Mesenchymal stem cell (in vitro differentiated cells and primary cell): ENCODE measurements around the gene DCST2. TPM values are rescaled to one million over a fixed set of nuclear protein-coding genes. Genes with fewer than 3 reads are reported as not detected.

Experiments
- DNase-seq: peaks from one replicate; pipeline ENCODE4 v3.0.0-alpha.2; 2013
- H2AFZ ChIP-seq: one replicate; pipeline ENCODE4 v1.6.1; 2013; ENCODE audit warnings: low read depth, mild to moderate bottlenecking, control low read depth, inconsistent platforms, low read length, moderate library complexity
- H2AK5ac ChIP-seq: 2 replicates; pipeline ENCODE4 v1.6.1; 2013; ENCODE audit warnings: low read length, moderate library complexity, mild to moderate bottlenecking, inconsistent platforms; ENCODE audit not compliant: severe bottlenecking
- H2BK120ac ChIP-seq: one replicate; pipeline ENCODE4 v1.6.1; 2013; ENCODE audit warnings: low read depth, mild to moderate bottlenecking, inconsistent platforms, low read length, moderate library complexity
- H2BK12ac ChIP-seq, 2 experiments: one replicate each; pipeline ENCODE4 v1.6.1; 2013; ENCODE audit warnings: inconsistent platforms in 2 of 2, low read length in 2 of 2, mild to moderate bottlenecking in 2 of 2, moderate library complexity in 2 of 2, control low read depth in 1 of 2
- H2BK15ac ChIP-seq: one replicate; pipeline ENCODE4 v1.6.1; 2013; ENCODE audit warnings: mild to moderate bottlenecking, low read depth, inconsistent platforms; ENCODE audit not compliant: poor library complexity, severe bottlenecking
- H2BK5ac ChIP-seq: 2 replicates; pipeline ENCODE4 v1.6.1; 2013; ENCODE audit warnings: low read depth, mild to moderate bottlenecking, low read length, control low read depth, inconsistent platforms; ENCODE audit not compliant: poor library complexity, severe bottlenecking
- H3K14ac ChIP-seq, 2 experiments: one replicate each; pipeline ENCODE4 v1.6.1; 2013; ENCODE audit warnings: inconsistent platforms in 2 of 2, low read length in 2 of 2, control low read depth in 1 of 2, mild to moderate bottlenecking in 1 of 2, moderate library complexity in 1 of 2
- H3K18ac ChIP-seq, 2 experiments: one replicate each; pipeline ENCODE4 v1.6.1; 2013; ENCODE audit warnings: inconsistent platforms in 2 of 2, low read length in 2 of 2, control low read depth in 1 of 2, low read depth in 1 of 2, mild to moderate bottlenecking in 1 of 2
- H3K23ac ChIP-seq, 2 experiments: one replicate each; pipeline ENCODE4 v1.6.1; 2013; ENCODE audit warnings: inconsistent platforms in 2 of 2, low read length in 2 of 2, mild to moderate bottlenecking in 2 of 2, moderate library complexity in 2 of 2, control low read depth in 1 of 2
- H3K27ac ChIP-seq: 2 replicates; pipeline ENCODE4 v1.5.1; 2013; ENCODE audit warnings: mild to moderate bottlenecking, moderate library complexity, low read length, control low read depth, inconsistent platforms; ENCODE audit not compliant: poor library complexity, severe bottlenecking
- H3K27me3 ChIP-seq, 2 experiments: 2 replicates each; pipeline versions ENCODE4 v1.6.1 to v1.7.0; 2013; ENCODE audit warnings: low read length in 2 of 2, mild to moderate bottlenecking in 2 of 2, moderate library complexity in 2 of 2, control low read depth in 1 of 2, inconsistent platforms in 1 of 2; ENCODE audit not compliant: control insufficient read depth in 1 of 2, insufficient read depth in 1 of 2
- H3K36me3 ChIP-seq, 2 experiments: 2 replicates each; pipeline versions ENCODE4 v1.6.1 to v1.7.0; 2013; ENCODE audit warnings: low read length in 2 of 2, control low read depth in 1 of 2, inconsistent platforms in 1 of 2, low read depth in 1 of 2, mild to moderate bottlenecking in 1 of 2; ENCODE audit not compliant: insufficient read depth in 2 of 2, control insufficient read depth in 1 of 2
- H3K4ac ChIP-seq, 2 experiments: one replicate each; pipeline ENCODE4 v1.6.1; 2013; ENCODE audit warnings: inconsistent platforms in 2 of 2, low read length in 2 of 2, mild to moderate bottlenecking in 2 of 2, moderate library complexity in 2 of 2, control low read depth in 1 of 2, low read depth in 1 of 2
- H3K4me1 ChIP-seq: 2 replicates; pipeline ENCODE4 v1.6.1; 2013; ENCODE audit warnings: low read depth, low read length, control low read depth; ENCODE audit not compliant: control insufficient read depth, insufficient read depth
- H3K4me2 ChIP-seq: 2 replicates; pipeline ENCODE4 v1.6.1; 2013; ENCODE audit warnings: low read length, mild to moderate bottlenecking, inconsistent platforms; ENCODE audit not compliant: poor library complexity, severe bottlenecking
- H3K4me3 ChIP-seq, 2 experiments: 2 replicates each; pipeline versions ENCODE4 v1.5.1 to v1.7.0; 2013; ENCODE audit warnings: low read length in 2 of 2, mild to moderate bottlenecking in 2 of 2, control low read depth in 1 of 2, low read depth in 1 of 2; ENCODE audit not compliant: insufficient read depth in 1 of 2
- H3K79me1 ChIP-seq: replicated peaks from 2 replicates; pipeline ENCODE4 v1.6.1; 2013; ENCODE audit warnings: mild to moderate bottlenecking, control low read depth, low read length, inconsistent platforms; ENCODE audit not compliant: poor library complexity, severe bottlenecking
- H3K9ac ChIP-seq: 2 replicates; pipeline ENCODE4 v1.7.0; 2013; ENCODE audit warnings: mild to moderate bottlenecking, low read length, moderate library complexity
- H3K9me3 ChIP-seq: 2 replicates; pipeline ENCODE4 v1.7.0; 2013; ENCODE audit warnings: mild to moderate bottlenecking, low read length; ENCODE audit not compliant: control insufficient read depth
- H4K8ac ChIP-seq: one replicate; pipeline ENCODE4 v1.6.1; 2013; ENCODE audit warnings: inconsistent platforms, mild to moderate bottlenecking, low read length, moderate library complexity
- H4K91ac ChIP-seq: one replicate; pipeline ENCODE4 v1.6.1; 2013; ENCODE audit warnings: mild to moderate bottlenecking, low read length, inconsistent platforms
- WGBS: methylation state at CpG from one replicate; pipeline ENCODE4 v1.1.7; 2013; ENCODE audit warnings: mixed read lengths; 5-methylcytosine and 5-hydroxymethylcytosine counted together
- polyA plus RNA-seq, 2 experiments: library from polyadenylated mRNA; stranded (reverse); fragments of 200-250 nt; gene quantifications; one replicate each; pipeline ENCODE4 v1.2.3, GENCODE V29; 2013

Gene DCST2
- 0.07 TPM for polyA plus RNA-seq (2013, experiment 1 of 2)
- polyA plus RNA-seq (2013, experiment 2 of 2): 0.08 TPM

DNA sequence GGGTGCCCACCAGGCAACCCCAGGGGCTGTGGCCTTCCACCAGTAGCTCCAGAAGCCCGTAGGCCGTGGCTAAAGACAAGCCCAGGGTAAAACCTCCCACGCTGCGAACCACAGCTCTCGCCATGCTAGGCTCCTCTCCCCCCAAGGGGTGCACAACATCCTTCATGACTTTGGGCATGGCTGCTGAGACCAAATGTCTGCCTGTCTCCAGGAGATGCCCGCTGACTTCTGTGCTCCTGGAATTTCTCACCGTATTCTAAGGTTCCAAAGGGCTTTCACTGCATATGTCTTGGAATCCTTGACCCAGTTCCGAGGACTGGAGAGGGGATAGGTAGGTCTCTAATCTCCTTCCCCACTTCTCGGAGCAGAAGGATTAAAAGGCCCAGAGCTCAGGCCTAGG lies at the start of gene DCST2, which contains the start of gene DCST1:
Gene DCST2 (minus strand): TSS at position 258 of the 400 bp plus-strand sequence. CDS start 80 bp downstream, at position 178.
Gene DCST1 (plus strand): TSS at position 301 of the 400 bp plus-strand sequence. CDS start 213 bp downstream, outside the sequence.
- WGBS: 94% methylated on average over 9 of the region's 9 CpGs
- peak within 1 kb of the TSS in 1 of 2 experiments; percentile 48 for H3K23ac ChIP-seq
- H3K27ac ChIP-seq: no peak within 1 kb of the TSS

DNA sequence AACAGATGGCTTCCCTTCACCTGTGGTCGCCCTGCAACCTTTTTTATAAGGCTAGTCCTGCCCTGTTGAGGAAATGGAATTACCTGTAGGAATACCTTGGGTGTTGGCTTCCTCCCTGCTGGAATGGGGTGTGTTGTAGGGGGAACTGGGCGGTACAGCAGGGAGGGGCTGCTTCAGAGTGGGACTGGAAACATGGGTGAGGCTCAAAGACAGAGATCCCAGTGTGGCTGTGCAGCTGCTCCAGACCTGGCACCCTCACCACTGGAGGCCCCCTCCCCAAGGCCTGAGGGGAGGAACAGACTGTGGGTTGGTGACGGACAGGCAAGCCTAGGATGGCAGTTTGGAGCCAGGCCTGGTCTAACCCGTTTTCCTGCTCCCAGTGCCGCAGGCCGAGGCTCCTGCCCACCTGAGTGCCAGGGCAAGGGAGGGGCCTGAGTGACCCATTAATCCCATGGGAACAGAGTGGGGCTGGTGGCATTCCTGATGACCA lies 49.5 kb upstream of the DCST2 start:
- H2AFZ ChIP-seq: no peak overlapping the region
- peaks cover 54 to 57% of the 10 kb centered on the region in 2 experiments for H3K27me3 ChIP-seq
- DNase-seq: no peak

More for the DNA sequence above, at the start of gene DCST2, which contains the start of gene DCST1:
- Histone ChIP-seq H3K9ac (no peak within 1 kb of the TSS), H4K8ac (no peak within 1 kb of the TSS), H3K9me3 (no peaks in the 10 kb centered on the region), H3K79me1 (no peaks in the 10 kb centered on the region), H3K18ac (no peak within 1 kb of the TSS), H2AFZ (no peak within 1 kb of the TSS), H3K4me1 (no peaks in the 10 kb centered on the region), H3K4ac (no peak within 1 kb of the TSS), H2BK120ac (no peak within 1 kb of the TSS), H3K27me3 (peaks cover 0 to 33% of the 10 kb centered on the region in 2 experiments), H3K36me3 (no peaks in the 10 kb centered on the region), H3K14ac (no peak within 1 kb of the TSS), H3K4me2 (no peak within 1 kb of the TSS), H2BK15ac (no peak within 1 kb of the TSS), H2BK12ac (no peak within 1 kb of the TSS), H2AK5ac (no peak within 1 kb of the TSS), H3K4me3 (no peak within 1 kb of the TSS), H2BK5ac (no peak within 1 kb of the TSS), H4K91ac (no peak within 1 kb of the TSS)
- no peak for DNase-seq

DNA sequence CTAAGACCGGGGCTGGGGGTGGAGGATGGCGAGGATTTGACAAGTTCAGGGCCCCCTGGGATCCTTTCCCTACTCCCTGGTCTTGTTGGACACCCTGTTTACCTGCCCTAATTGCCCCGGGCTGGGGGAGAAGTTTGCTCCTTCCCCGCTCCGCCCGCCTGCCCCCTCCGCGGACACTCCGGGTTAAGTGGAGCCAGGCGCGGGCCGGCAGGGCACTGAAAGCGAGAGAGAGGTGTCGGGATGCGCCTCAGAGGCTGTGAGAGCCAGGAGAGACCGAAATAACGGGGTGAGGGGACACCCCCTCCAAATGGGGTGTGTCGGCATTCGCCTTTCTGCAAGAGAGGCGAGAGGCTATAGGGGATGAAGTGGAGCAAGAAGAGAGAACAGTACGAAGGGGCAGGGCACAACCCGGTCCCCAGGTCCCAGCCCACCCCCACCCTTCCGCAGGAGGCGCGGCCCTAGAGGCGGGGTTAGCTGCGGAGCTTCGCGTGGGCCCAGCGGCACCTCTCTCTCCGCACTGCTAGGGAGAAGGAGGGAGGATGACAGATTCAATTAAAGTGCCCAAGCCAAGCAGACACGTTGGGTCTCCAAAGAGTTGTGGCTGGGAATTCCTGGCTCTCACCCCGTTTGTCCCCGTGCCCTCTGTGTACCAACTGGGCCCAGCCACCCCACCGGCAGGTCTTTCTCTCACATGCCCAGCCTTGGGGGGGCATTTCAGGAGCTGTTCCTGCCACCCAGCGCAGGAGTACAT lies 48.9 kb upstream of the DCST2 start:
- H3K14ac ChIP-seq: no peak overlapping the region
- no peak overlapping the region for H3K4me3 ChIP-seq
- peaks cover 0 to 4% of the 10 kb centered on the region in 2 experiments for H3K36me3 ChIP-seq
- DNase-seq: no peak
- 7% methylated on average over 31 of the region's 36 CpGs for WGBS
- no peaks in the 10 kb centered on the region for H3K79me1 ChIP-seq
- H3K4me2 ChIP-seq: peak overlapping the region; percentile 41
- H4K91ac ChIP-seq: no peak overlapping the region
- H3K27ac ChIP-seq: no peak overlapping the region
- H3K18ac ChIP-seq: no peak overlapping the region
- no peak overlapping the region for H2BK5ac ChIP-seq
- no peak overlapping the region for H3K4ac ChIP-seq
- no peak overlapping the region for H4K8ac ChIP-seq
- no peaks in the 10 kb centered on the region for H3K9me3 ChIP-seq
- peak overlapping the region in 1 of 2 experiments; percentile 91 for H3K23ac ChIP-seq
- H2BK120ac ChIP-seq: no peak overlapping the region
- H2AK5ac ChIP-seq: no peak overlapping the region
- H2BK15ac ChIP-seq: no peak overlapping the region
- H2AFZ ChIP-seq: no peak overlapping the region
- no peak overlapping the region for H3K9ac ChIP-seq
- peaks cover 57 to 60% of the 10 kb centered on the region in 2 experiments for H3K27me3 ChIP-seq
- H2BK12ac ChIP-seq: no peak overlapping the region
- peaks cover 67% of the 10 kb centered on the region for H3K4me1 ChIP-seq

More for the DNA sequence above, 49.5 kb upstream of the DCST2 start:
- no peak overlapping the region for H3K4ac ChIP-seq
- H2BK120ac ChIP-seq: no peak overlapping the region
- H2BK12ac ChIP-seq: peak overlapping the region in 1 of 2 experiments; percentile 11
- no peak overlapping the region for H3K18ac ChIP-seq
- peak overlapping the region in 1 of 2 experiments; percentile 26 for H3K23ac ChIP-seq
- no peaks in the 10 kb centered on the region for H3K9me3 ChIP-seq
- H3K9ac ChIP-seq: no peak overlapping the region
- no peak overlapping the region for H2BK5ac ChIP-seq
- H3K4me1 ChIP-seq: peaks cover 67% of the 10 kb centered on the region
- no peak overlapping the region for H2AK5ac ChIP-seq
- no peak overlapping the region for H4K8ac ChIP-seq
- WGBS: 75% methylated on average over 6 of the region's 6 CpGs
- no peaks in the 10 kb centered on the region for H3K79me1 ChIP-seq
- no peak overlapping the region for H3K27ac ChIP-seq
- H3K14ac ChIP-seq: no peak overlapping the region
- H3K36me3 ChIP-seq: peaks cover 0 to 4% of the 10 kb centered on the region in 2 experiments
- H3K4me3 ChIP-seq: no peak overlapping the region
- H3K4me2 ChIP-seq: no peak overlapping the region
- H2BK15ac ChIP-seq: no peak overlapping the region
- H4K91ac ChIP-seq: peak overlapping the region; percentile 31
